H9 (cell line): Measurements from ENCODE around the gene ARPP21. TPM values are rescaled to one million over a fixed set of nuclear protein-coding genes. Genes with fewer than 3 reads are reported as not detected.

ENCODE experiments used
- DNase-seq: peaks from one replicate; pipeline ENCODE4 v3.0.0-alpha.2; 2017
- H2AFZ ChIP-seq: one replicate; pipeline ENCODE4 v1.6.1; 2013; ENCODE audit warnings: mild to moderate bottlenecking, low read length, control low read depth, moderate library complexity
- H2AK5ac ChIP-seq: 2 replicates; pipeline ENCODE4 v1.6.1; 2013; ENCODE audit warnings: low read length, control low read depth, mixed read lengths; ENCODE audit not compliant: insufficient read length
- H2BK120ac ChIP-seq: one replicate; pipeline ENCODE4 v1.6.1; 2013; ENCODE audit warnings: low read depth, mild to moderate bottlenecking, low read length, control low read depth, inconsistent platforms; ENCODE audit not compliant: poor library complexity, severe bottlenecking
- H2BK12ac ChIP-seq: 2 replicates; pipeline ENCODE4 v1.6.1; 2013; ENCODE audit warnings: low read length, control low read depth, mixed read lengths, low read depth; ENCODE audit not compliant: insufficient read length
- H2BK15ac ChIP-seq: 2 replicates; pipeline ENCODE4 v1.6.1; 2013; ENCODE audit warnings: low read depth, low read length, control low read depth
- H2BK20ac ChIP-seq: one replicate; pipeline ENCODE4 v1.6.1; 2013; ENCODE audit warnings: low read depth, mild to moderate bottlenecking, low read length, control low read depth, inconsistent platforms; ENCODE audit not compliant: poor library complexity, severe bottlenecking
- H2BK5ac ChIP-seq: 2 replicates; pipeline ENCODE4 v1.6.1; 2013; ENCODE audit warnings: low read length, control low read depth, mixed read lengths; ENCODE audit not compliant: insufficient read length
- H3K14ac ChIP-seq: 2 replicates; pipeline ENCODE4 v1.6.1; 2013; ENCODE audit warnings: low read length, control low read depth; ENCODE audit not compliant: insufficient read depth
- H3K18ac ChIP-seq: 2 replicates; pipeline ENCODE4 v1.6.1; 2013; ENCODE audit warnings: low read depth, mild to moderate bottlenecking, mixed read lengths, low read length, control low read depth; ENCODE audit not compliant: insufficient read length
- H3K23ac ChIP-seq: 2 replicates; pipeline ENCODE4 v1.6.1; 2013; ENCODE audit warnings: low read length, control low read depth, mixed read lengths, low read depth; ENCODE audit not compliant: insufficient read length
- H3K23me2 ChIP-seq: 2 replicates; pipeline ENCODE4 v1.6.1; 2013; ENCODE audit warnings: low read depth, mild to moderate bottlenecking, mixed read lengths, low read length, control low read depth; ENCODE audit not compliant: insufficient read length, poor library complexity, severe bottlenecking
- H3K27ac ChIP-seq: 2 replicates; pipeline ENCODE4 v1.5.1; 2013; ENCODE audit warnings: low read length, control low read depth, mixed read lengths, low read depth; ENCODE audit not compliant: insufficient read length
- H3K27me3 ChIP-seq: 2 replicates; pipeline ENCODE4 v1.6.1; 2013; ENCODE audit warnings: low read length, control low read depth, inconsistent platforms; ENCODE audit not compliant: insufficient read depth
- H3K4ac ChIP-seq: 2 replicates; pipeline ENCODE4 v1.6.1; 2013; ENCODE audit warnings: low read depth, mild to moderate bottlenecking, control low read depth, inconsistent platforms, low read length, moderate library complexity
- H3K4me1 ChIP-seq: 2 replicates; pipeline ENCODE4 v1.6.1; 2013; ENCODE audit warnings: low read length, control low read depth, inconsistent platforms; ENCODE audit not compliant: insufficient read depth
- H3K4me2 ChIP-seq: 2 replicates; pipeline ENCODE4 v1.6.1; 2013; ENCODE audit warnings: low read length, control low read depth, mixed read lengths; ENCODE audit not compliant: insufficient read length, insufficient read depth
- H3K56ac ChIP-seq: 2 replicates; pipeline ENCODE4 v1.6.1; 2013; ENCODE audit warnings: low read depth, mild to moderate bottlenecking, mixed read lengths, low read length, control low read depth; ENCODE audit not compliant: insufficient read length
- H3K79me1 ChIP-seq: 2 replicates; pipeline ENCODE4 v1.6.1; 2013; ENCODE audit warnings: low read depth, mild to moderate bottlenecking, moderate library complexity, low read length, control low read depth, inconsistent platforms; ENCODE audit not compliant: insufficient read depth, poor library complexity, severe bottlenecking
- H3K79me2 ChIP-seq: 2 replicates; pipeline ENCODE4 v1.6.1; 2013; ENCODE audit warnings: low read length, control low read depth, inconsistent platforms; ENCODE audit not compliant: insufficient read depth
- H3K9ac ChIP-seq: 2 replicates; pipeline ENCODE4 v1.6.1; 2013; ENCODE audit warnings: low read length, control low read depth, mixed read lengths; ENCODE audit not compliant: insufficient read length; ENCODE audit errors: extremely low read depth
- H3K9me3 ChIP-seq: one replicate; pipeline ENCODE4 v1.6.1; 2013; ENCODE audit warnings: low read depth, low read length, inconsistent platforms; ENCODE audit not compliant: control insufficient read depth
- H3T11ph ChIP-seq: one replicate; pipeline ENCODE4 v1.6.1; 2013; ENCODE audit warnings: mild to moderate bottlenecking, low read length, control low read depth, inconsistent platforms
- H4K20me1 ChIP-seq: one replicate; pipeline ENCODE4 v1.6.1; 2013; ENCODE audit not compliant: control insufficient read depth, insufficient read length, insufficient read depth
- H4K5ac ChIP-seq: 2 replicates; pipeline ENCODE4 v1.6.1; 2013; ENCODE audit warnings: low read depth, mild to moderate bottlenecking, mixed read lengths, low read length, control low read depth; ENCODE audit not compliant: insufficient read length
- H4K8ac ChIP-seq: replicated peaks from 2 replicates; pipeline ENCODE4 v1.6.1; 2013; ENCODE audit warnings: low read length, control low read depth, mixed read lengths, low read depth; ENCODE audit not compliant: insufficient read length
- H4K91ac ChIP-seq: 2 replicates; pipeline ENCODE4 v1.6.1; 2013; ENCODE audit warnings: low read depth, mild to moderate bottlenecking, moderate library complexity, mixed read lengths, low read length, control low read depth; ENCODE audit not compliant: insufficient read length
- H3K27ac Mint-ChIP-seq, 3 experiments: 2 replicates in 2 of 3; 3 replicates in 1 of 3; pipeline ENCODE4 v1.8.0; 2020 to 2021; ENCODE audit warnings: mixed read lengths in 3 of 3, mild to moderate bottlenecking in 1 of 3, moderate library complexity in 1 of 3
- H3K27me3 Mint-ChIP-seq: 2 replicates; pipeline ENCODE4 v1.8.0; 2021; ENCODE audit warnings: low read depth, mild to moderate bottlenecking, moderate library complexity, mixed read lengths
- H3K36me3 Mint-ChIP-seq, 3 experiments: 2 replicates in 2 of 3; 3 replicates in 1 of 3; pipeline ENCODE4 v1.8.0; 2020 to 2021; ENCODE audit warnings: low read depth in 3 of 3, mixed read lengths in 3 of 3; ENCODE audit not compliant: insufficient read depth in 1 of 3
- H3K4me1 Mint-ChIP-seq, 2 experiments: 2 replicates each; pipeline ENCODE4 v1.8.0; 2020; ENCODE audit warnings: mixed read lengths in 2 of 2
- H3K4me3 Mint-ChIP-seq, 2 experiments: 2 replicates in 1 of 2; 3 replicates in 1 of 2; pipeline ENCODE4 v1.8.0; 2020 to 2021; ENCODE audit warnings: mild to moderate bottlenecking in 2 of 2, mixed read lengths in 2 of 2, moderate library complexity in 1 of 2
- H3K9me3 Mint-ChIP-seq, 2 experiments: 2 replicates in 1 of 2; 3 replicates in 1 of 2; pipeline ENCODE4 v1.8.0; 2020; ENCODE audit warnings: mild to moderate bottlenecking in 2 of 2, mixed read lengths in 2 of 2, moderate library complexity in 1 of 2
- WGBS: extraction: QIAGEN DNeasy Blood & Tissue Kit; methylation state at CpG from one replicate; pipeline ENCODE4 v1.1.7; 2013; ENCODE audit warnings: missing lambda C conversion rate, low lambda C conversion rate, mixed read lengths; ENCODE audit not compliant: insufficient read length; ENCODE audit errors: extremely low coverage; 5-methylcytosine and 5-hydroxymethylcytosine counted together
- total RNA-seq: library from RNA; stranded (reverse); gene quantifications from 2 replicates; pipeline ENCODE4 v1.2.1, GENCODE V29; 2021
- TF ChIP-seq, protein P1 (sequence below): fragments of 200-600 bp; sonication (generic); conservative IDR thresholded peaks from 3 replicates; pipeline ENCODE4 v1.8.0; 2021; ENCODE audit warnings: antibody characterized with exemption, mild to moderate bottlenecking

ARPP21 gene
- total RNA-seq, 1 experiment from 2014 or later = not detected

DNA sequence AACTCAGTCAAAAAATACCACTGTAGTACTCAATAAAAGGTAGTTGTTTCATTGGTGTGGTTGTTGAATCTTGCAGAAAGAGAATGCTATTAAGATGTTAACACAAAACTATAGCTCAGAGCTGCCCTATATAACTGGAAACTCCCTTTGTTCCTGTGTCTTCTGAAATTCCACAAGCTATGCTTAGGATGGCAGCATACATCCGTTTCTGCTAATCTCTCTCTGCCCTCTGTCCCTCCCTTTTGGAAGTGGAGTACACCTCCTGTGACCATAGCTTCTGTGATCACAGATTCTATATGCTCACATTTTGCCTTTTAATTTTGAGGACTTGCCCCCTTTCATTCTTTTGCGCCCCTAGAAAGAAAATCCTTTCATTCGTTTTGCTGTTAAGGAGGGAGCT is 33.7 kb downstream of the ARPP21 start:
- Histone ChIP-seq H3K9ac (no peak overlapping the region), H2BK5ac (no peak overlapping the region), H4K5ac (no peak overlapping the region), H3K4me2 (no peak overlapping the region), H3K18ac (no peak overlapping the region), H4K8ac (no peak overlapping the region), H3K4ac (no peak overlapping the region), H3K23me2 (no peaks in the 10 kb centered on the region), H2BK12ac (no peak overlapping the region), H3K79me1 (no peaks in the 10 kb centered on the region), H3K4me1 (no peaks in the 10 kb centered on the region), H3K56ac (no peak overlapping the region), H2BK20ac (no peak overlapping the region), H3K79me2 (no peaks in the 10 kb centered on the region), H2AK5ac (no peak overlapping the region), H3K23ac (no peak overlapping the region), H3T11ph (no peak overlapping the region), H3K14ac (no peak overlapping the region), H3K27me3 (no peaks in the 10 kb centered on the region), H3K27ac (no peak overlapping the region), H2BK120ac (no peak overlapping the region), H2AFZ (no peak overlapping the region), H2BK15ac (no peak overlapping the region), H4K20me1 (no peaks in the 10 kb centered on the region), H3K9me3 (no peaks in the 10 kb centered on the region), H4K91ac (no peak overlapping the region)
- Mint-ChIP-seq H3K27ac (no peak overlapping the region), H3K4me3 (no peak overlapping the region), H3K36me3 (no peaks in the 10 kb centered on the region), H3K9me3 (no peaks in the 10 kb centered on the region), H3K27me3 (peaks cover 4% of the 10 kb centered on the region), H3K4me1 (no peaks in the 10 kb centered on the region)
- no CpG with 5 or more reads among the region's 3 CpGs for WGBS
- TF ChIP-seq, protein P1, sequence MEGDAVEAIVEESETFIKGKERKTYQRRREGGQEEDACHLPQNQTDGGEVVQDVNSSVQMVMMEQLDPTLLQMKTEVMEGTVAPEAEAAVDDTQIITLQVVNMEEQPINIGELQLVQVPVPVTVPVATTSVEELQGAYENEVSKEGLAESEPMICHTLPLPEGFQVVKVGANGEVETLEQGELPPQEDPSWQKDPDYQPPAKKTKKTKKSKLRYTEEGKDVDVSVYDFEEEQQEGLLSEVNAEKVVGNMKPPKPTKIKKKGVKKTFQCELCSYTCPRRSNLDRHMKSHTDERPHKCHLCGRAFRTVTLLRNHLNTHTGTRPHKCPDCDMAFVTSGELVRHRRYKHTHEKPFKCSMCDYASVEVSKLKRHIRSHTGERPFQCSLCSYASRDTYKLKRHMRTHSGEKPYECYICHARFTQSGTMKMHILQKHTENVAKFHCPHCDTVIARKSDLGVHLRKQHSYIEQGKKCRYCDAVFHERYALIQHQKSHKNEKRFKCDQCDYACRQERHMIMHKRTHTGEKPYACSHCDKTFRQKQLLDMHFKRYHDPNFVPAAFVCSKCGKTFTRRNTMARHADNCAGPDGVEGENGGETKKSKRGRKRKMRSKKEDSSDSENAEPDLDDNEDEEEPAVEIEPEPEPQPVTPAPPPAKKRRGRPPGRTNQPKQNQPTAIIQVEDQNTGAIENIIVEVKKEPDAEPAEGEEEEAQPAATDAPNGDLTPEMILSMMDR = no peak
- no peak for DNase-seq
